Glomerular endothelial cell (primary cell): Measurements from ENCODE around the gene MAP1LC3C. TPM values are rescaled to one million over a fixed set of nuclear protein-coding genes. Genes with fewer than 3 reads are reported as not detected.
A peak's percentile ranks its signal among the peaks of the same experiment; 100 is the strongest.

Experiments used
- DNase-seq: peaks from one replicate; pipeline ENCODE4 v3.0.0-alpha.2; 2011; ENCODE audit warnings: low read depth, low spot score; ENCODE audit errors: extremely low read depth
- total RNA-seq: library from RNA; depleted of rRNA; stranded (reverse); fragments of >200 nt; gene quantifications from 2 replicates; pipeline ENCODE4 v1.2.3, GENCODE V29; 2015

The MAP1LC3C gene
- 0.92 TPM in 1 of 2 replicates, not detected in the other for total RNA-seq

DNA sequence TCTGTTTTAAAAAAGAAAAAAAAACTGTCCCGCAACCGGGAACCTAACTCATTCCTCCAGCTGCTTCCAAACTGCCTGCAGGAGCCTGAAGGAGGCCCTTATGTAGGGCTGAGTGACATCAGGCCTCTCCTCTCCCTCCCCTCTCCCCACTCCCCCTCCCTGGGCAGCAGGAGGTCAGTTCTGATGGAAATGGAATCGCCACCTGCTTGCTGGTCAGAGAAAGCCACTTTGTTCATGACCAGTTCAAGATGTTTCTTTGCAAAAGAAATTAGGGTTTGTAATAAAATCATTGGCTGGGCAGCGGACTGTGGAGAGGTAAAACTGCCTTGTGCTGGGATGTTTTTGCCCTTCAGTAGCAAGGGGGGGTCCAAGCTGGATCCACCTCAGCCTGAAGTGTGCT is at the start of gene MAP1LC3C:
Gene MAP1LC3C, minus strand, starts transcription at position 73 of the 400 bp plus-strand sequence. CDS start 90 bp downstream, outside the sequence.
- DNase-seq = no peak

DNA sequence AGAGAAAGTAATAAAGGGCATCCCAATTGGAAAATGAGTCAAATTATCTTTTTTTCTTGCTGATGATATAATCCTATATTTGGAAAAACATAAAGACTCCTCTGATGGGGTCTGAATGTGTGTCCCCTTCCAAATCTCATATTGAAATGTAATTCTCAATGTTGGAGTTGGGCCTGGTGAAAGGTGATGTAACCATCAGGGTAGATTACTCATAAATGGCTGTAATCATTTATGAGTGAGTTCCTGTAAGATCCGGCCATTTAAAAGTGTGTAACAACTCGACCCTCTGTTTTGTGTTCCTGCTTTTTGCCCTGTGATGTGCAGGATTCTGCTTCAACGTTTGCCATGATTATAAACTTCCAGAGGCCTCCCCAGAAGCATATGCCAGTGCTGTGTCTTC is 44.3 kb upstream of the MAP1LC3C start:
- DNase-seq = no peak

DNA sequence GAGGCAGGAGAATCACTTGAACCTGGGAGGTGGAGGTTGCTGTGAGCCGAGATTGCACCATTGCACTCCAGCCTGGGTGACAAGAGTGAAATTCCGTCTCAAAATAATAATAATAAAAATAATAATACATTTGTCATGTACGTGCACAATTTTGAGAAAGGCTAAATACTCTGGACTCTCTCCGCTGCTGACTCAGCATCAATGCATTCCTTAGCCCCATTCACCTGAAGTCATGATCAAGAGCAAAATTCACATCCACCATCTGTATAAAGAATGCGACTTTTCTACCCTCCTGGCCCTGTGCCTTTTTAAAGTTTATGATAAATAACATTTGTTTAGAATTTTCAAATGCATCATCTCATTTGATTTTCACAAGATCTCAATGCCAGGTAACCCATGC is 35.5 kb upstream of the MAP1LC3C start:
- no peak for DNase-seq

DNA sequence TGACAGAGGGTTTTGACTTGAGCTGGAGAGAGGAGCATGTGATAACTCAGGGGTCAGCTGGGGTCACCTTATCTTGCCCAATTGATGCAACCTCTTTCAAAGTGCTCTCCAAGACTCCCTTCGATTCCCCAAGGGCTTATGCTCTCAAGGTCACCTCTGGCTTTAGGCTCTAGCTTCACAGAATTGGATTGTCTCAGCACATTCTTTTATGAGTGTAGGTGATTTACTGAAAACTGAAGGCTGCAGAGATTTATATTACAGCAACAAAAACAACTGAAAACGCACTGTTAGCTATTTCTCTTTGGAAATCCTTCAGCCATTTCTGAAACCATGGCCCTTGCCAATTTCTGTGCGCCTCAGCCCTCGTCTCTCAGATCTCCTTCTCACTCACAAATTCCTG is 34.5 kb upstream of the MAP1LC3C start:
- DNase-seq = no peak

DNA sequence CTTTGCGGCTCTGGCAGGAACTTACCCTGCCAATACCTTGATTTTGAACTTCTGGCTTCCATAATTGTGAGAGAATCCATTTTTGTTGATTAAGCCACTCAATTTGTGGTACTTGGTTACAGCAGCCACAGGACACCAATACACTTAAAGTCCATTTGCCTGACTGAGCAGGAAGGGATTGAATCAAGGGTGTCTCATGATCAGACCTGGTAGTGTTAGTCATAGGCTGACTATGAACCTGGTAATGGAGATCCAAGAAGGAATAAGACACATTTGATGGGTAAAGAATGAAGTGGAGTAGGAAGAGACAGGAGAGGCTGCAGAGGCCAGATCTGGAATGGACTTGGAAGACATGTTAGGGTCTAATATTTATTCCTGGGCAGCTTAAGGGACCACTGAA is 31.2 kb upstream of the MAP1LC3C start:
- DNase-seq = no peak

DNA sequence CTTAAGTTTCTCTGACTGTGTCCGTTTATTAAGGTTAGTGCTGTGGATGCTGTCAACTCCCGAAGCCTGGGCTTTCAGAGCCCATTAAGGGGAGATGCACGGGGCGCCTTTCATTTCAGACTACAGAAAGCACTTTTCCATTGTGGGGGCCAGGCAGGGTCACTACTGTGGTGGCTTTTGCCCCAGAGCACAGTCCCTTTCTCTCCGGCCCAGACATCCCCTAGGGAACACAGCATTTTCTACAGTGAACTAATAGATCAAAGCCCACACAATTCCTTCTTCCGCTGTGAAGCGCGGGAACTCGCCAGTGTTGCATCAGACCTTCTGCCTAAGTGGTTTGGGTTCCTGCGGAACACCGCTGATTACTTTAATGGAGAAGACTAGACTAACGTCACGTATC is 26.8 kb upstream of the MAP1LC3C start:
- no peak for DNase-seq

DNA sequence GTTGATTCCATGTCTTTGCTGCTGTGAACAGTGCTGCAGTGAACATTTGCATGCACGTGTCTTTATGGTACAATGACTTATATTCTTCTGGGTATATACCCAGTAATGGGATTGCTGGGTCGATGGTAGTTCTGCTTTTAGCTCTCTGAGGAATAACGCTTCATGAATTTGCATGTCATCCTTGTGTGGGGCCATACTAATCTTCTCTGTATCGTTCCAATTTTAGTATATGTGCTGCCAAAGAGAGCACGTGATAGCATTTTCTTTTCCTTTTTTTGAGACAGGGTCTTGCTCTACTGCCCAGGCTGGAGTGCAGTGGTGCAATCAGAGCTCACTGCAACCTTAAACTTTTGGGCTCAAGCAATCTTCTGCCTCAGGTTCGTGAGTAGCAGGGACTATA is 24.9 kb upstream of the MAP1LC3C start:
- DNase-seq = no peak

DNA sequence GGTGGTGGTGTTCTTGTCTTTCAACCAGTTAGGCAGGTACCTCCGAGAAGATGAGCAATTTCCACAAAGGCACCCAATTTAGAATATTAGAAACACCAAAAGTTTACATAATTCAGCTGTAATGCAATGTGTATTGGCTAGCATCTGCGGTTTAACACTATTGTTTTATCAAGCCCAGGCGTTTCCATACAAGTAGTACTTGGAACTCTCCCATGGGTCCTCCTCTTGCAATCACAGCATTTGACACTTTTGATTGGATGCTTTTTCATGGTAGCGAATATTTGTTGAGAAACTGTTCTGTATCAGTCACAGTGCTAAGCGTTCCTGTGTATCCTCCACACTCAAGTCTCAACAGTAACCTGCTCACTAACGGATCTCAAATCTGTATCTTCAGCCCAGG is 20.1 kb upstream of the MAP1LC3C start:
- no peak for DNase-seq

DNA sequence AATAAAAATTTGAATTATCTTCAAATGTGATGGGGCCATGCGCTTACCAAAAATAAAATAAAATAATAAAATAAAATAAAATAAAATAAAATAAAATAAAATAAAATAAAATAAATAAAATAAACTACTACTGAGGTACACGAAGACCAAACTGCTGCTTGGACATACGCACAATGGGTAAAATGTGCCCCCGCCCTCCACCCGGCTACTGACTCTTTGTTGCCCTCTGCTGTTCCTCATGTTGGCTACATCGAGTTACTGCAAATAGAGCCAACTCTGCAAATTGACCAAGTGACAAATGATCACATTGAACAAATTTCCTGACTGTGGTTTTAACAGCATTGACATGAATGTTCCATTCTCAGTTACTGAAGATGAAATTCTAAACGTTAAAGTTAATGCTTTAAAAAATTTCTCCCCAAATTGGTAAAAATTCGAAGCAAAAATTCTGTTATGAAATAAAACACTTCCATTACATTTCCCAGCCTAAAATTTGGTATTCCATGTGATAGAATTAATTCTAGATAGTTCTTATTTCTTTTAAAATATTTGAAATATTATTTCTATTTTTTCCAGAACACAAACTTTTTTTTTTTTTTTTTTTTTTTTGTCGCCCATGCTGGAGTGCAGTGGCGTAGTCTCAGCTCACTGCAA is 18.8 kb upstream of the MAP1LC3C start:
- no peak for DNase-seq

DNA sequence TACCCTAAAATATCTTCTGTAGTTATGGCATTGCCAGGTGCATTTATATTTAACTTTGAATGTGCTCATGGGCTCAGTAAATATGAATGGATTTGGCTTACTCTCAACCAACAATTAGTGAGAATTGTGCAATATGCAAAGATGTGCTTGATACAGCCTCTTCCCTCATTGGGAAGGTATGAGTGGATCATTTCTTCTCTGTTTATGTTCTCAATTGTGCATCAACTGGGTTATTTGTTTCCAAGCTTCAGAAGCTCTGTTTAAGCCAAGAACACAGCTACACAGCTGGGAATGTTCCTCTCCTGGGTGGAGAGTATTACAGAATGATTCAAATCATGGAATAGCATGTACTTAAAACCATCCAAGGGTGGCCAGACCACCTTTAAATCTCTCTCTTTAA is 17.6 kb upstream of the MAP1LC3C start:
- no peak for DNase-seq

DNA sequence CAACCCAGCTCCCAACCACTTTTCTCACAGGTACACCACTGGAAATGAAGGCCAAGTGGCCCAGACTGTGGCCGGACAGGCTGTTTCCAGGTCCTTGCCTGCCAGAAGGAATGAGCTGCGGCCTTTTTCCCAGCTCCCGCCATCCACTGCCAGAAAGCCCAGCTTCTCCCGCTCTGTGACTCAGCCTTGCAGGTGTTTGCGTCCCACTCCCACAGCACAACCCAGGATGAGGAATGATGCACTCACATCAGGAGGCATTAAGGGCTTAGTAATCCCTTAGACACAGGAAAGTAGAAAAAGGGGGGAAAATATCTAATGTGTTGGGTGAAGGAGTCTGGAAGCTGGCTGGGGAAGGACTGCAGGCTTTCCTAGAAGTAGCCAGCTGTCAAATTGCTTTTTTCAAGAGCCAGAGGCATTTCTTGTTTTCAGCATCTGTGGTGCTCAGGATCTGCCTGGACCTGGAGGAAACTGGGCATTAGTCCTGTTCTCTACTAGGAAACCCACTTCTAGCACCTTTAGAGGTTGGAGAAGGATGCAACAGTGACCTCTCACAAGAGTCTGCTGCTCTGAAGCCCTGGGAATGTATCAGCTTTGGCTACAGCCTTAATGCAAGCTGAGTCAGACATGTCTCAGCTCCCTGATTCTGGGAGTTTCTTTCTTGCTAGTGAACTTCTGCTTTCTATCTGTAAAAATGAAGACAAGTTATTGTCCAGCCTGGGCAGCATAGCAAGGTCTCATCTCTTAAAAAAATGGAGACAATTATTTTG is 13.2 kb upstream of the MAP1LC3C start:
- DNase-seq = no peak

DNA sequence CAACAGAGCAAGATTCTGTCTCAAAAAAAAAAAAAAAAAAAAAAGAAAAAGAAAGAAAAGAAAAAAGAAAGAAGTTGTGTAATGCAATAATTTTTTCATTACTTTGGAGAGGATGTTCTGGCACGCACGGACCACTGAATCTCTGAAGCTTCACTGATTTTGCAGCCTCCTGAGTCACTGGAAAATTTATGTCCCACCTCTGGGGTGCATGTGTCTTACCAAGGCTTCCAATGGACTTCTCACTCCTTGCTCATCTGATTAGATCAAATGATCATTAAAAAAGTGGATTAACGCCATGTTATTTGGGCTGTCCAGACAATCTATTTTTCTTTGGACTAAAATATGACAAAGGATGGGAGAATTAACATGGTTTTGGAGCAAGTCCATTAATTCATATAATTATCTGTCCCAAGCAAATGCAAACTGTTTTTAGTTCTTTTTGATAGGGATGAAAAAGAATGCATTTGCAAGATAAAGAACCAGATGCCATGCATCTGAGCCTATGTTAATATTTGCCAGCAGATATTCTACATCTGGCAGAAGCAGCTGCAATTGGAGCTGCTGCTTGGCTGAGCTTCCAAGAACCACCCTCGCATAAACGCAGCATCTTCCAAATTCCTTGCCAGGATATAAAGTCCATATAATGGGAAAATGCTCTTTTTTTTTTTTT is 10.1 kb upstream of the MAP1LC3C start:
- no peak for DNase-seq

DNA sequence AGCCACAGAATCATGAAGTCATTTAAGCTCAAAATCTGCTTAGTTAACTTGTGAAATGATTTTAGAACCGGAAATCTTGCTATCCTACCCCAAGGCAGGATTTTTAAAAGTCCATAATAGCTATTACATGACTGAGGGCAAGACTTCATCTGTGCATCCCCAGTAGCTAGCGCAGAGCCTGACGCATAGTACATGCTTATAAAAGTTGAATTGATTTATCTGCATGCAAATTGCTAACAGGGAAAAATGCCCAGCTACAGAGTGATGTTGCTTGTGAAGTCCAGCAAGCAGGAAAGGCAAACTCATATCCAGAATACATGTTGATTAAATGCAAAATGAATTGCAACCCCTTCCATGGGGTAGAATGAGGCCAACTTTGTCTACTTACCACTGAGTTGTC is 8.1 kb upstream of the MAP1LC3C start:
- no peak for DNase-seq

DNA sequence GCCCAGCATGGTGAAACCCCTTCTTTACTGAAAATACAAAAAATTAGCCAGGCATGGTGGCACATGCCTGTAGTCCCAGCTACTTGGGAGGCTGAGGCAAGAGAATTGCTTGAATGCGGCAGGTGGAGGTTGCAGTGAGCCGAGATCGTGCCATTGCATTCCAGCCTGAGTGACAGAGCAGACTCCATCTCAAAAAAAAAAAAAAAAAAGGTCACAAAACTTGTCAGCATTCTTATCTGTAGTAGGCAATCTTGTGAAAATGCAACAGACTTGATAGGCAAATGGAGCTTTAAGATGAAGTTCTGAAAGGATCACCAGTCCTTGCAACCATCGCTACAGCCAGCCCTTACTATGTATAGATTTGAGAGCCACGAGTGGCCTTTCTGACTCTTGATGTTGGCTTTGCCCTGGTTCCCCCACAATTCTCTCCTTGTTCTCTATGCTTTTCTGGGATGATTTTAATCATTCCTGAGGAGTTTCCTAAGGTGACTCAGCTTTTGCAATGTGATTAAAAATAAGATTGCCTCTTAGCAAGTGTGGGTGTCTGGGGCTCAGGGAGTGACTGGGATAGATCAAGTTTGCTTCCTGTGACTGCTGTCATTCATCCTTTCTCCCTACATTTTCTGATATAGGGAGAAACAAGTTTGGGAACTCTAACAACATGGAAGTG is 7.1 kb upstream of the MAP1LC3C start:
- DNase-seq = no peak

DNA sequence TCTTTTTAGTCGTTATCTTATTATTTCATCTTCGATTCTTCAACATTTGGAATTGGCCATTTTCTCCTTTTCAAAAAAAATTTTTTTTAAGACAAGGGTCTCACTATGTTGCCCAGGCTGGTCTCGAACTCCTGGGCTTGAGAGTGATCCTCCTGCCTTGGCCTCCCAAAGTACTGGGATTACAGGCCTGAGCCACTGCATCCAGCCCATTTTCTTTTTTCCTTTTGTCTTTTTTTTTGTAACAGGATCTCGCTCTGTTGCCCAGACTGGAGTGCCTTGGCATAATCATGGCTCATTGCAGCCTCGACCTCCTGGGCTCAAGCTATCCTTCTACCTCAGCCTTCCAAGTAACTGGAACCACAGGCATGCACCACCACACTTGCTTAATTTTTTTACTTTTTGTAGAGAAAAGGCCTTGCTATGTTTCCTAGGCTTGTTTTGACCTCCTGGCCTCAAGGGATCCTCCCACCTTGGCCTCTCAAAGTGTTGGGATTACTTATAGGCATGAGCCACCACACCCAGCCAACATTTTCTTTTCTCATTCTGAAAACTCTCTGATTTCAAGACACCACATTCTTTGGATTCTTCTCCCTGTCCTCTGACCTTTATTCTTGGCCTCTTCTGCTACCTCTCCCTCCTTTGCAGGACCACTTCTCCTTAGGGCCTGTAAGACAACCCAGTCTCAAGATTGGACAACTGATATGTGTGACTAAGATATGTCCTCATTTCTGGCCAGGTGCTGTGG is 6.0 kb upstream of the MAP1LC3C start:
- no peak for DNase-seq

DNA sequence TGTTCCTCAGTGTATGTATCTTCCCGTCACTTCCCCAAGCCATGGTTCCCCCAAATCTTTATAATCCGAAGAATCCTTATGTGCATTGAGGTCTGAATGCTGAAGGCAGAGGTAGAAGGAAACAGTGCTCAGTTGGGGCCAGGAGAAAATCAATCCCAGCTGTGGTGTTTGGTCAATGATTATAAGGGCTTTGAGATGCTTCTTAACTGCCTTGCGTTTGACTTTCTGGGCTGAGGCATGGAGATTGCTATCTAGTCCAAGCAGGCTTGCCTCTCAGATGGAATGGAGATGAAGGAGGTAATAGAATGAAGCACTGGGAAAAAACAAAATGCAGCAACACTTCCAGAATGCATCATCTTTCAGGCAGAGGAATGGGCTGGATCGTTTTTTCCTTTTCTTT is 3.6 kb upstream of the MAP1LC3C start:
- no peak for DNase-seq

DNA sequence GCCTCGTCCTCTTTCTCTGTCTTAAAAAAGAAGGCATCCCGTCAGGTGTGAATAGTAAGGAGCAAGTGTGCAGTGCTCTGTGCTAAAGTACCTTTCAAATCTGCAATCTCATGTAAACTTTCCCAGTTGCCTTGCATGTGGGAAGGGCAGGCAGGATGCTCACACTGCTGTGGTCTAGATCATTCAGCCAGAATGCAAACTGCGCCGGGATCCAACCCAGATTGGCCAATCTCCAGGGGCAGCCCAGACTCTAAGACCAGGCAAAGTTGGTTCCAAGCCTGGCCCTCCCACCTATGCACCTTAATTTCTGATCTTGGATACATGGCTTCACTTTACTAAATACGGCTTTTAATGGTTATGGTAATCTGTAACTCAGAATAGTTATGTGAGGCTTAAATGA is 3.2 kb upstream of the MAP1LC3C start:
- no peak for DNase-seq

DNA sequence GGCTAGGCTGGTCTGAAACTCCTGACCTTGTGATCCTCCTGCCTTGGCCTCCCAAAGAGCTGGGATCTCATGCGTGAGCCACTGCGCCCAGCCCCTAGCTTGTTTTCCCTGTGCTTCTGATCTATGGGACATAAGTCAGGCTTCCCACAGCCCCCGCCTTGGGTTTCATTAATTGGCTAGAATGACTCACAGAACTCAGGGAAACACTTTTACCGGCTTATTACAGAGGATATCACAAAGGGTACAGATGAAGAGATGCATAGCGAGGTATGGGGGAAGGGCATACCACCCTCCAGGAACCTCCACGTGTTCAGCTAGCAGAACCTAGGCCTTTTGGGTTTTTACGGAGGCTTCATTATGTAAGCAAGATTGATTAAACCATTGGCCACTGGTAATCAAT is 1.5 kb upstream of the MAP1LC3C start:
- DNase-seq = no peak

DNA sequence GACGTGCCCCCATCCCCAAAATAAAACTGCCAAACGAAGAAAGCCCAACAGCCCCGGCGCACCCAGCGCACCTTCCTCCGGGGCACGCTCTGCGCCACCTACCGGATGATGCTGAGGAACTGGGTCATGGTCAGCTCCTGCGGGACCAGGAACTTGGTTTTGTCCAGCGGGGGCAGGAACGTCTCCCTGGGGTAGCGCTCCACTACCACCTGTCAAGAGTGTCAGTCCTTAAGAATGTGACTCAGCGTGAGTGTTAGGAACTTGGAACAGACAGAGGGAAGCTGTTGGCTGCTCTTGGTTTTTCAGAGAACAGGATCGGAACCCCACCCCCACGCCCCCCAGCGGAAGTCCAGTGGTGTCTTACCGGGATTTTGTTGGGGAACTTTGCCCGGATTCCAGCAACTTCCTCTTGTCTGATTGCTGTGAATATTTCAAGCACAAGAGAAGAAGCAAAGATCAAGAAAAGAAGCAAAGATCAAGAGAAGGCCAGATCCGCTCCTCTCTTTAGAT is 431 bp downstream of the MAP1LC3C start:
- DNase-seq = peak; percentile 18

DNA sequence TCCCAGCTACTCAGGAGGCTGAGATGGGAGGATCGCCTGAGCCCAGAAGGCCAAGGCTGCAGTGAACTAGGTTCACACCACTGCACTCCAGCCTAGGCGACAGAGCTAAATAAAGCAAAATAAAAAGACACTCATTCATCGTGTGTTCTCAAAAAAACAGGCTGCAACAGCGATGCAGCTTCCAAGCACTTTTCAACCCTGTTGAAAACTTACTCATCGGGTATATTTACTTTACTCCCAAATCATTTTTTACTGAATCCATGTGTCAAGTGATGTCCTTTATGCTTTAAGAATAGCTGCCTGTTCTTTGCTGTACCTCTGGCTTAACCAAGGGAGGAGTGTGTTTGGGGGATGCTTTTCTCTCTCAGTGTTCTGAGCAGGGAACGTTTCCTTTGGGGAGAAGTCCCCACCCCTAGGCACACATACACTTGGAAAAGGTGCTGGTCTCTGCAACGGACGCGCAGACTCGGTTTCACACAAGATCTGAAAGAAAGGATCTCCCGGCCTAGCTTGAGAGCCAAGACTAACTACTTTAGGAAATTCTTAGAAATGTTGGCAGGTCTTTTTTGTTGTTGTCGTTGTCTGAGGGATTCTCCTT is 1.4 kb downstream of the MAP1LC3C start:
- DNase-seq = no peak
